Ovary (tissue), 3 donors: ENCODE measurements around the gene STAT6.

Experiments used
- EP300 ChIP-seq: sonication (generic); formaldehyde crosslinking; IDR thresholded peaks from one replicate; pipeline ENCODE4 v1.6.1; 2017; ENCODE audit warnings: antibody characterized with exemption
- POLR2A ChIP-seq: fragments of 450-650 bp; IDR thresholded peaks from one replicate; pipeline ENCODE4 v1.6.1; 2017; ENCODE audit warnings: antibody characterized with exemption, mild to moderate bottlenecking, moderate library complexity
- TF ChIP-seq, protein P1 (sequence below), 3 donors: fragments of 450-650 bp in 2 of 3; fragments of 200-600 bp in 1 of 3; IDR thresholded peaks; one replicate each; pipeline versions ENCODE4 v1.5.1 to v1.8.0; 2016 to 2022; ENCODE audit warnings: antibody characterized with exemption in 3 of 3, mild to moderate bottlenecking in 1 of 3
- donor health status: DM: no; HTN: no; CAD: no.

DNA sequence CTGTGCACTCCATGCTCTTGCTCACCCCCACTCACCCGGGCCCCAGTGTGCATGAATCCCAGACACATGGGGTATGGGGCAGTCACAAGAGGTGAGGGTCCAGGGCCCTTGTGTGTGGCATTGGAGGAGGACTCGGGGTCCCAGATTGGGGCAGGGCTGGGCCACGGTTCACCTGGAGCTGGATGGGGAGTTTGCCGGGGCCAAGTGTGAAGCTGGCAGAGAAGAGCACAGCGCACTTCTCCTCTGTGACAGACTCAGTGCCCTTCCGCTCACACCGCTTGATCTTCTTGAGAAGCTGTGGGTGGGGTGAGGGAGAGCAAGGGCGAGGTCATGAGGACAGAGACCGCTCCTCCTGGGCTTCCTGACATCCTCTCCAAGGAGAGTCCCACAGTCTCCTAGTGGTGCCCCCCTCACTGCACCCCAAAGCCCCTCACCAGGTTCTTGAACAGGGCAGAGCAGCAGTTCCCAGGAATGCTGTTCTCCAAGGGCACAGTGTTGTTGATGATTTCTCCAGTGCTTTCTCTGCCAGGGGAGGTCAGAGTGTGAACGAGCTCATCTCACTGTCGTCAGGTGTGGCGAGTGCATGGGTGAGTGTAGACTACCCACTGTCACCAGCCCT is 6.8 kb downstream of the STAT6 start:
- TF ChIP-seq, protein P1, sequence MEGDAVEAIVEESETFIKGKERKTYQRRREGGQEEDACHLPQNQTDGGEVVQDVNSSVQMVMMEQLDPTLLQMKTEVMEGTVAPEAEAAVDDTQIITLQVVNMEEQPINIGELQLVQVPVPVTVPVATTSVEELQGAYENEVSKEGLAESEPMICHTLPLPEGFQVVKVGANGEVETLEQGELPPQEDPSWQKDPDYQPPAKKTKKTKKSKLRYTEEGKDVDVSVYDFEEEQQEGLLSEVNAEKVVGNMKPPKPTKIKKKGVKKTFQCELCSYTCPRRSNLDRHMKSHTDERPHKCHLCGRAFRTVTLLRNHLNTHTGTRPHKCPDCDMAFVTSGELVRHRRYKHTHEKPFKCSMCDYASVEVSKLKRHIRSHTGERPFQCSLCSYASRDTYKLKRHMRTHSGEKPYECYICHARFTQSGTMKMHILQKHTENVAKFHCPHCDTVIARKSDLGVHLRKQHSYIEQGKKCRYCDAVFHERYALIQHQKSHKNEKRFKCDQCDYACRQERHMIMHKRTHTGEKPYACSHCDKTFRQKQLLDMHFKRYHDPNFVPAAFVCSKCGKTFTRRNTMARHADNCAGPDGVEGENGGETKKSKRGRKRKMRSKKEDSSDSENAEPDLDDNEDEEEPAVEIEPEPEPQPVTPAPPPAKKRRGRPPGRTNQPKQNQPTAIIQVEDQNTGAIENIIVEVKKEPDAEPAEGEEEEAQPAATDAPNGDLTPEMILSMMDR (IDR thresholded peaks at IDR 0.05) = no peak
- TF ChIP-seq POLR2A (no peak), EP300 (no peak)
